Aortic smooth muscle cell (primary cell): Measurements from ENCODE around the gene NRAP. TPM values are rescaled to one million over a fixed set of nuclear protein-coding genes. Genes with fewer than 3 reads are reported as not detected.

Experiments used
- total RNA-seq: library from RNA; depleted of rRNA; stranded (reverse); fragments of >200 nt; gene quantifications from 2 replicates; pipeline ENCODE4 v1.2.3, GENCODE V29; 2014

NRAP gene
- total RNA-seq = under 0.01 TPM in 1 of 2 replicates, not detected in the other

GRCh38 chr10:113663908-113664307, at the start of gene NRAP:
Gene NRAP (minus strand): TSS chr10:113664041. CDS start chr10:113663882, 159 bp downstream.

GRCh38 chr10:113679463-113680189, 15.8 kb upstream of the NRAP start, which contains the start of gene CASP7:
Gene CASP7 (plus strand): TSS chr10:113679912. CDS start chr10:113697494, 17,582 bp downstream.

GRCh38 chr10:113552701-113553100, 111.1 kb downstream of the NRAP start, which contains the start of gene HABP2:
Gene HABP2 (plus strand): TSS chr10:113553053. CDS start chr10:113553122, 69 bp downstream.

Other genes starting within 250 kb of the NRAP start
- gene HABP2, start 111.0 kb downstream of the NRAP start, total RNA-seq = not detected in 2 replicates
- 27.6 and 37.9 TPM in 2 replicates for gene CASP7, start 15.9 kb upstream of the NRAP start, total RNA-seq
- gene PLEKHS1, start 87.6 kb upstream of the NRAP start, total RNA-seq = not detected in 2 replicates
- 7.6 and 7.7 TPM in 2 replicates for gene DCLRE1A, start 190.0 kb upstream of the NRAP start, total RNA-seq
- gene NHLRC2, start 190.6 kb upstream of the NRAP start, total RNA-seq = 11.6 and 12.5 TPM in 2 replicates